ENCODE data around the gene URGCP. TPM values are rescaled to one million over a fixed set of nuclear protein-coding genes. Genes with fewer than 3 reads are reported as not detected.

The URGCP gene
- total and polyA plus RNA-seq, 9 donors: 16.1 to 23.6 (median 20.7) TPM

DNA sequence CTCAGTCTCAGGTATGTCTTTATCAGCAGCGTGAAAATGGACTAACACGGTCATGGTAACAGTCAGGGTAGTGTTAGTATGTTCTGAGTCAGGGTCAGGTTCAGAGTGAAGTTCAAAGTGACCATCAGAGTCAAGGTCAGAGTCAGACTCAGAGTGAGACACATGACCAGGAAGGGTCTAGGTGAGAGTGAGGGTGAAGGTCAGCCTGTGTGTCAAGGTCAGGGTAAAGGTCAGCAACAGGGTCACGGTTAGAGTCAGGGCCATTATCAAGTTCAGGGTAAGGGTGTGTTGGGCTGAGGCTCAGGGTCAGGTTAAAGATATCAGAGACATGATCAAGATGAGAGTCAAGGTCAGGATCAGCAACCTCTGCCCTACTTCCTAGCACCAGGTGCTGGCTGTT is 41.1 kb downstream of the URGCP start:
- peaks cover 10% of the 10 kb centered on the region for H3K4me1 ChIP-seq (ENCODE audit: control insufficient read depth, insufficient read depth, low read length)
- no peaks in the 10 kb centered on the region for H3K27me3 ChIP-seq (ENCODE audit: control insufficient read depth, insufficient read depth, low read length)
- 100% methylated on average over 3 of the region's 3 CpGs for WGBS (ENCODE audit: insufficient coverage)
- H3K9me3 ChIP-seq (replicated peaks; ENCODE audit: control insufficient read depth, low read depth, low read length): no peaks in the 10 kb centered on the region
- no peak overlapping the region for H3K27ac ChIP-seq (ENCODE audit: low read length)
- DNase-seq: no peak
- H3K36me3 ChIP-seq (ENCODE audit: control insufficient read depth, insufficient read depth, low read length): peaks cover 11% of the 10 kb centered on the region
- H3K4me3 ChIP-seq (ENCODE audit: low read length): no peak overlapping the region

DNA sequence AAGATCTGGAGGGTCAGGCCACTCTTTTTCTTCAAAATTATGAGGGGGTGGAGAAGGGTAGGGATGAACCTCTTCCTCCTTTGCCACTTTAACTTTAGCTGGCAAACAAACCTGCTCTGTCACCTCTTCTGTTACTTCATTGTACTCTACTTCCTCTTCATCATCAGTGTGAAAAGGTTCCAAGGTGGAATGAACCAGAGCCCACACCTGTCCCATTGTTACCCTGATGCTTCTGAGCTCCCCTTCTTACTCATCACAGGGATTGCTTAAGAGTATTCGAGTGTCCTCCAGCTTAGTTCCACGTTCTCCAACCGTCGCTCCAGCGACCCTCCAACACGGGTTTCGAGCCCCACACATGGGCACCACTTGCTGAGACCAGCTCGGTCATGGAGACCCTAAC is 42.3 kb downstream of the URGCP start:
- H3K9me3 ChIP-seq (replicated peaks; ENCODE audit: control insufficient read depth, low read depth, low read length): no peaks in the 10 kb centered on the region
- no peak overlapping the region for H3K4me3 ChIP-seq (ENCODE audit: low read length)
- DNase-seq: no peak
- 100% methylated on average over 1 of the region's 8 CpGs for WGBS (ENCODE audit: insufficient coverage)
- no peaks in the 10 kb centered on the region for H3K27me3 ChIP-seq (ENCODE audit: control insufficient read depth, insufficient read depth, low read length)
- peaks cover 11% of the 10 kb centered on the region for H3K36me3 ChIP-seq (ENCODE audit: control insufficient read depth, insufficient read depth, low read length)
- H3K4me1 ChIP-seq (ENCODE audit: control insufficient read depth, insufficient read depth, low read length): peaks cover 2% of the 10 kb centered on the region
- no peak overlapping the region for H3K27ac ChIP-seq (ENCODE audit: low read length)

DNA sequence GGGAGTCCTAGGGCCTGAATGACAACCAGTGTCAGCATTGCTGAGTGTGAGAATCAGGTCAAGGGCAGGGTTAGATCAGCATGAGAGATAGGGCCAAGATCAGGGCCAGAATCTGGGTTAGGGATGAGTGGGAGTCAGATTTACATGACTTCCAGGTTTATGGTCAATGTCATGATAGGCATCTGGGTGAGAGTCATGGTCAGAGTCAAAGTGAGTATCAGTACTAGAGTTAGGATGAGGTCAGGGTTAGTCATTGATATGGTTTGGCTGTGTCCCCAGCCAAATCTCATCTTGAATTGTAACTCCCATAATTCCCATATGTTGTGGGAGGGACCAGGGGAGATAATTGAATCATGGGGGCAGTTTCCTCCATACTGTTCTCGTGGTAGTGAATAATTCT is 49.4 kb downstream of the URGCP start:
- Histone ChIP-seq H3K4me1 (ENCODE audit: control insufficient read depth, insufficient read depth, low read length) (no peaks in the 10 kb centered on the region), H3K27ac (ENCODE audit: low read length) (no peak overlapping the region), H3K4me3 (ENCODE audit: low read length) (no peak overlapping the region), H3K36me3 (ENCODE audit: control insufficient read depth, insufficient read depth, low read length) (no peaks in the 10 kb centered on the region), H3K27me3 (ENCODE audit: control insufficient read depth, insufficient read depth, low read length) (no peaks in the 10 kb centered on the region), H3K9me3 (replicated peaks; ENCODE audit: control insufficient read depth, low read depth, low read length) (no peaks in the 10 kb centered on the region)
- DNase-seq: no peak
- WGBS (ENCODE audit: insufficient coverage): no CpG with 5 or more reads among the region's 1 CpG

DNA sequence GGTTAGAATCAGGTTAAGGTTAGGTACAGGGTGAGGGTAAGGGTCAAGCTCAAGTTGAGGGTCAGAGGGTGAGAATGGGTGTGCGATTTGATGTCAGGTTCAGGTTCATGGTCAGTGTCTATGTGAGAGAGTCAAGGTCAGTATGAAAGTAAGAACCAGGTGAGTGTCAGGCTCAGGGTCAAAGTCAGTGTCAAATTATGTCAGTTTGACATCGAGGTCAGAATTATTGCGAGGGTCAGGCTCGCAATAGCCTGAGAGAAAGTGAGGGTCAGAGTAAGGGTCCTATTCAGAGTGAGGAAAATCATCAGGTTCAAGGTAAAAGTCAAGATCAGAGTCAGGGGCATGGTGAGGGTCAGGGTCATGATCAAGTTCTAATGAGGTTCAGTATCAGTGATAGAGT is 50.1 kb downstream of the URGCP start:
- Histone ChIP-seq H3K9me3 (replicated peaks; ENCODE audit: control insufficient read depth, low read depth, low read length) (no peaks in the 10 kb centered on the region), H3K4me1 (ENCODE audit: control insufficient read depth, insufficient read depth, low read length) (no peaks in the 10 kb centered on the region), H3K36me3 (ENCODE audit: control insufficient read depth, insufficient read depth, low read length) (no peaks in the 10 kb centered on the region), H3K27ac (ENCODE audit: low read length) (no peak overlapping the region), H3K4me3 (ENCODE audit: low read length) (no peak overlapping the region), H3K27me3 (ENCODE audit: control insufficient read depth, insufficient read depth, low read length) (no peaks in the 10 kb centered on the region)
- DNase-seq: no peak
- 95% methylated on average over 4 of the region's 4 CpGs for WGBS (ENCODE audit: insufficient coverage)

DNA sequence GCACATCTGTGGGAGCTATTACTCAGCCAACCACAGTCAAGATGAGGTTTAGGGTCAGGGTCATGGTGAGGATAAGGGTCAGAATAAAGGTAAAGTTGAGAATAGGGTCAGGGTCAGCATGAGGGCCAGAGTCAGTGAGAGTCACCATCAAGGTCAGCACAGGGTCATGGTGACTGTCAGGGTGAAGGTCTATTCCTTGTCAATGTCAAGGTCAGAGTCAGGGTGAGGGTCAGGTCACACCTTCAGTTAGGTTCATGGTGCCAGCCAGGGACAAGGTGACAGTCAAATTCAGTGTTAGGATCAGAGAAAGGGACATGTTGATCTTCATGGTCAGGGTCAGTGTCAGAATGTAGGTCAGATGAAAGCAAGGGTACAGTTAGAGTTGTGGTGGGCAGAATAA is 51.2 kb downstream of the URGCP start:
- no peak overlapping the region for H3K4me3 ChIP-seq (ENCODE audit: low read length)
- H3K36me3 ChIP-seq (ENCODE audit: control insufficient read depth, insufficient read depth, low read length): no peaks in the 10 kb centered on the region
- H3K27me3 ChIP-seq (ENCODE audit: control insufficient read depth, insufficient read depth, low read length): no peaks in the 10 kb centered on the region
- no peaks in the 10 kb centered on the region for H3K9me3 ChIP-seq (replicated peaks; ENCODE audit: control insufficient read depth, low read depth, low read length)
- H3K4me1 ChIP-seq (ENCODE audit: control insufficient read depth, insufficient read depth, low read length): no peaks in the 10 kb centered on the region
- H3K27ac ChIP-seq (ENCODE audit: low read length): no peak overlapping the region
- no peak for DNase-seq

DNA sequence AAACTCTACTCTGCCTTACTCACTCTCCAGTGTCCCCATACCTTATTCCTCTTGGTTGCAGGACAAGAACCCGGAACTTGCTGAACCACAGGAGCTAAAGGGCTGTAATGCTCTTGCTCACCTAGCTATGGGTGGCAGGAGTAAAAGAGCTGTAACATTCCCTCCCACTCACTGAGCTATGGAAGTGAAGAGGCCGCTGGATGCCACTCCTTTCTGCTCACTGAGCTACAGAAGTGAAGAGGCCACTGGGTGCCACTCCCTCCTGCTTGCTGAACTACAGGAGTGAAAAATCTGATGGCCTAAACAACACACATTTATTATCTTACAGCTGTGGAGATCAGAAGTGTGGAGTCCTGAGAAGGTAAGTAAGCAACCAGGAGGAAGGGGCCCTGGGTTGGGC is 54.6 kb downstream of the URGCP start:
- Histone ChIP-seq H3K27ac (ENCODE audit: low read length) (no peak overlapping the region), H3K9me3 (replicated peaks; ENCODE audit: control insufficient read depth, low read depth, low read length) (no peaks in the 10 kb centered on the region), H3K4me1 (ENCODE audit: control insufficient read depth, insufficient read depth, low read length) (no peaks in the 10 kb centered on the region), H3K27me3 (ENCODE audit: control insufficient read depth, insufficient read depth, low read length) (no peaks in the 10 kb centered on the region), H3K36me3 (ENCODE audit: control insufficient read depth, insufficient read depth, low read length) (no peaks in the 10 kb centered on the region), H3K4me3 (ENCODE audit: low read length) (no peak overlapping the region)
- DNase-seq: no peak
- WGBS (ENCODE audit: insufficient coverage): no CpG with 5 or more reads among the region's 2 CpGs

DNA sequence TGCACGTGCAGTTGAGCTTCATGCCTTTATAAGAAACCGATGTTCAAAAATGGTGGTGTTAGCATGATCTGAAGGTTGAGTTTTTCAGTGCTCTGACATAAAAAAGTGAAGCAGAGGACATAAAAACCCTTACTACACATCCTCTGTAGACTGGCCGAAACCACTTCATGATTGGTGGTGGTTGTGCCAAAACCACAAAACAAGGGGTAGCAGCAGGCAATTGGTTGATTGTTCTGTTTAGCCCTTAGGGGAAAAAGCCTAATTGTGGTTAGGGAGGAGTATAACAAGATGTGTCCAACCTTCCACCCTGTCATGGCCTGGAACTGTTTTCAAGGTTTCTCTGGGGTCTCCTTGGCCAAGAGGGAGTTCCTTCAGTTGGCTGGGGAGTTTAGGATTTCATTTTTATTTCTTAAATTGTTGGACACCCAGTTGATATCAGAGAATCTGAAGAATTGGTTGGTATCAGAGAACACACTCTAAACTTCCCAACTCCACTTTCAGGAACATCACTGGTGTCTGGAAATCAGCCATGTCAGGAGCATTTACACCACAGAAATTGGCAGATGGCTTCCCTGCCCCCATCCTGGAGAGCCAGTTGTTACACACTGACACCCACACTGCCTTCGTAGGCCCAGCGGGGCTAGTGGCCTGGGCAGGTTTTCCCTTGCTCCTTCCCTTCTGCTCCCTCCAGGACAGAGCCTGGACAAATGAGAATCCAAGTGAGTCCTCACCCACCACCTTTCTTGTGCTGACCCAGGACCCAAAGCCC is 55.9 kb downstream of the URGCP start:
- Histone ChIP-seq H3K9me3 (replicated peaks; ENCODE audit: control insufficient read depth, low read depth, low read length) (no peaks in the 10 kb centered on the region), H3K27ac (ENCODE audit: low read length) (no peak overlapping the region), H3K4me1 (ENCODE audit: control insufficient read depth, insufficient read depth, low read length) (no peaks in the 10 kb centered on the region), H3K4me3 (ENCODE audit: low read length) (no peak overlapping the region), H3K36me3 (ENCODE audit: control insufficient read depth, insufficient read depth, low read length) (no peaks in the 10 kb centered on the region), H3K27me3 (ENCODE audit: control insufficient read depth, insufficient read depth, low read length) (no peaks in the 10 kb centered on the region)
- DNase-seq: no peak
- 100% methylated on average over 2 of the region's 5 CpGs for WGBS (ENCODE audit: insufficient coverage)

DNA sequence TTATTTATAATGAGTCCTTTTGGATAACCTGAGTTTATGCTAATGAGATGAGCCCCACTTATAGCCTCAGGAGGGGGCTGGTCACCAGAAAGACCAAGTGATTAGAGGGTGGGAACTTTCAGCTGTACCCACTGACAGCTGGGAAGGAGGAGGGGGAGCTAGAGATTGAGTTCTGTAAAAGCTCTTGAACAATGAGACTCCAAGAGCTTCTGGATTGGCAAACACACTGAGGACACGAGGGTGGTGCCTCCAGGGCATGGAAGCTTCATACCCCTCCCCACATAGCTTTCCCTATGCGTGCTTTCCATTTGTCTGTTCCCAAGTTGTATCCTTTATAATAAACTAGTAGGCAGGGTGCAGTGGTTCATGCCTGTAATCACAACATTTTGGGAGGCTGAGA is 57.3 kb downstream of the URGCP start:
- no peak for DNase-seq
- 38% methylated on average over 1 of the region's 2 CpGs for WGBS (ENCODE audit: insufficient coverage)
- Histone ChIP-seq H3K4me3 (ENCODE audit: low read length) (no peak overlapping the region), H3K36me3 (ENCODE audit: control insufficient read depth, insufficient read depth, low read length) (no peaks in the 10 kb centered on the region), H3K27me3 (ENCODE audit: control insufficient read depth, insufficient read depth, low read length) (no peaks in the 10 kb centered on the region), H3K27ac (ENCODE audit: low read length) (no peak overlapping the region), H3K4me1 (ENCODE audit: control insufficient read depth, insufficient read depth, low read length) (no peaks in the 10 kb centered on the region), H3K9me3 (replicated peaks; ENCODE audit: control insufficient read depth, low read depth, low read length) (no peaks in the 10 kb centered on the region)

DNA sequence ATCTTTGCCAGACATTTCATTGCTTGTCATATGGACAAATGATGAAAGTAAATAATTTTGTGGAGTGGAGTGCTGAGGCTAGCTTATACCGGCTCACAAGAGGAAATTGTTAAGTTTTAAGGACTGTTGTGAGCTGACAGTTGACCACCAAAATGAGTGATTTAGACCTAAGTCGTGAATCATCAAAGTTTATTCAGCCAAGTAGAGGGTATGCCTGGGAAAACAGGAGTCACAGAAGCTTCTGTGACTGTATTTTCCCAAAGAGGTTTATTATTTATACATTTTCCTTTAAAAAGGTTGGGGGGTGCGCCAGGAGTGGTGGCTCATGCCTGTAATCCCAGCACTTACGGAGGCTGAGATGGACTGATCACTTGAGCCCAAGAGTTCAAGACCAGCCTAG is 58.9 kb downstream of the URGCP start:
- WGBS (ENCODE audit: insufficient coverage): 46% methylated on average over 2 of the region's 4 CpGs
- DNase-seq: no peak
- Histone ChIP-seq H3K27me3 (ENCODE audit: control insufficient read depth, insufficient read depth, low read length) (no peaks in the 10 kb centered on the region), H3K4me3 (ENCODE audit: low read length) (no peak overlapping the region), H3K36me3 (ENCODE audit: control insufficient read depth, insufficient read depth, low read length) (no peaks in the 10 kb centered on the region), H3K4me1 (ENCODE audit: control insufficient read depth, insufficient read depth, low read length) (no peaks in the 10 kb centered on the region), H3K9me3 (replicated peaks; ENCODE audit: control insufficient read depth, low read depth, low read length) (no peaks in the 10 kb centered on the region), H3K27ac (ENCODE audit: low read length) (no peak overlapping the region)

DNA sequence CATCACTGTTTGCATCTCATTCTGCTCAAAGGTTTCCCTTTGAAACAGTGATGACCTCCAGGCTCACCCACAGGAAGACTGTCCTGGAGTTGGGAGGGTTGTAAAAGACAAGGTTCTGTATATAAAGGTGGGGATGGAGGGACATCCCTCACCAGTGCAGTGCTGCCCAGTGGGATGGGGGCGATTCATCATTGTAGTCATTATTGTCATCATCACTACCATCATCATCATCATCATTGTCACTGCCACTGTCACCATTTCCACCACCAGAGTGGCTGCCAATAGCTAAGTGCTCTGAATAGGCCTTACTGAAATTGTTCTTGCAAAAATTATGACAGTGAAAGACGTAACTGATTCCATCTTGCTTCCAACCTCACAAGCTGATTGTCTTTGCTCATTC is 61.7 kb downstream of the URGCP start:
- H3K4me1 ChIP-seq (ENCODE audit: control insufficient read depth, insufficient read depth, low read length): no peaks in the 10 kb centered on the region
- H3K4me3 ChIP-seq (ENCODE audit: low read length): no peak overlapping the region
- H3K27ac ChIP-seq (ENCODE audit: low read length): no peak overlapping the region
- DNase-seq: no peak
- no peaks in the 10 kb centered on the region for H3K36me3 ChIP-seq (ENCODE audit: control insufficient read depth, insufficient read depth, low read length)
- H3K9me3 ChIP-seq (replicated peaks; ENCODE audit: control insufficient read depth, low read depth, low read length): no peaks in the 10 kb centered on the region
- H3K27me3 ChIP-seq (ENCODE audit: control insufficient read depth, insufficient read depth, low read length): no peaks in the 10 kb centered on the region
- no CpG with 5 or more reads among the region's 2 CpGs for WGBS (ENCODE audit: insufficient coverage)

DNA sequence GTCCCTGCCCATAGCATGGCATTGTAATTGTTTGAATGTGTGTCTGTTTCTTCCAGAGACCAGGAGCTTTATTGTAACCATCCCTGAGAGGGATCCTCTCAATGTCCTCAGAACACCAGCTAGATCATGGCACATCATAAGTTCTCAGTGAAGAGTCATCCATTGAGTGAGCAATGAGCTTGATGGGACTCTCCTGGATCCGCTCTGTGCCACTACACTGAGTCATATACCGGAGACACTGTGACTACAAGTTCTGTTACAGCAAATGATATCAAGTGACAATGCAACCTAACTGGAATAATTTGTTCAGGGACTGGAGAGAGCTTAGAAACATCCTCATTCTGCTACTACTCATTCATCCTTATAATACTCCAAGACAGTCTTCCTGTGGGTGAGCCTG is 62.1 kb downstream of the URGCP start:
- Histone ChIP-seq H3K27ac (ENCODE audit: low read length) (no peak overlapping the region), H3K4me3 (ENCODE audit: low read length) (no peak overlapping the region), H3K36me3 (ENCODE audit: control insufficient read depth, insufficient read depth, low read length) (no peaks in the 10 kb centered on the region), H3K27me3 (ENCODE audit: control insufficient read depth, insufficient read depth, low read length) (no peaks in the 10 kb centered on the region), H3K9me3 (replicated peaks; ENCODE audit: control insufficient read depth, low read depth, low read length) (no peaks in the 10 kb centered on the region), H3K4me1 (ENCODE audit: control insufficient read depth, insufficient read depth, low read length) (no peaks in the 10 kb centered on the region)
- no CpG with 5 or more reads among the region's 2 CpGs for WGBS (ENCODE audit: insufficient coverage)
- no peak for DNase-seq
